Activated naive CD8-positive, alpha-beta T cell treated with anti-CD3 and anti-CD28 coated beads, Interleukin-2, amount 50 U/mL, for 24 hours (primary cell): Measurements from ENCODE around the gene SYTL2.

Experiments
- ATAC-seq: fragments of 150-1000 bp; cut with Tn5 transposase; one replicate; pipeline ENCODE4 v1.10.0; 2021
- DNase-seq: peaks from one replicate; pipeline ENCODE4 v3.0.0; 2021
- H3K27ac Mint-ChIP-seq: one replicate; pipeline ENCODE4 v1.8.0; 2021; ENCODE audit warnings: mild to moderate bottlenecking, mixed read lengths
- H3K27me3 Mint-ChIP-seq: one replicate; pipeline ENCODE4 v1.8.0; 2021; ENCODE audit warnings: mixed read lengths
- H3K36me3 Mint-ChIP-seq: one replicate; pipeline ENCODE4 v1.8.0; 2021; ENCODE audit warnings: low read depth, mixed read lengths
- H3K4me1 Mint-ChIP-seq: one replicate; pipeline ENCODE4 v1.8.0; 2021; ENCODE audit warnings: mixed read lengths
- H3K4me3 Mint-ChIP-seq: one replicate; pipeline ENCODE4 v1.8.0; 2021; ENCODE audit warnings: mild to moderate bottlenecking, moderate library complexity, mixed read lengths
- H3K9me3 Mint-ChIP-seq: one replicate; pipeline ENCODE4 v1.8.0; 2021; ENCODE audit warnings: mixed read lengths

Gene SYTL2

GRCh38 chr11:85835729-85836128 is 24.8 kb upstream of the SYTL2 start:
- Mint-ChIP-seq H3K9me3 (peaks cover 10% of the 10 kb centered on the region), H3K27ac (no peak overlapping the region), H3K4me1 (no peaks in the 10 kb centered on the region), H3K36me3 (no peaks in the 10 kb centered on the region), H3K27me3 (no peaks in the 10 kb centered on the region), H3K4me3 (no peak overlapping the region)
- ATAC-seq (no peak), DNase-seq (no peak)

GRCh38 chr11:85835263-85835662 is 24.3 kb upstream of the SYTL2 start:
- H3K9me3 Mint-ChIP-seq: peaks cover 10% of the 10 kb centered on the region
- H3K36me3 Mint-ChIP-seq: no peaks in the 10 kb centered on the region
- no peaks in the 10 kb centered on the region for H3K27me3 Mint-ChIP-seq
- H3K4me3 Mint-ChIP-seq: no peak overlapping the region
- ATAC-seq (no peak), DNase-seq (no peak)
- no peaks in the 10 kb centered on the region for H3K4me1 Mint-ChIP-seq
- no peak overlapping the region for H3K27ac Mint-ChIP-seq

GRCh38 chr11:85831050-85831449 is 20.1 kb upstream of the SYTL2 start:
- H3K27me3 Mint-ChIP-seq: no peaks in the 10 kb centered on the region
- no peak for ATAC-seq
- peaks cover 26% of the 10 kb centered on the region for H3K4me1 Mint-ChIP-seq
- no peak overlapping the region for H3K27ac Mint-ChIP-seq
- DNase-seq: no peak
- no peak overlapping the region for H3K4me3 Mint-ChIP-seq
- peaks cover 8% of the 10 kb centered on the region for H3K9me3 Mint-ChIP-seq
- H3K36me3 Mint-ChIP-seq: no peaks in the 10 kb centered on the region

GRCh38 chr11:85829172-85829571 is 18.2 kb upstream of the SYTL2 start:
- peaks cover 38% of the 10 kb centered on the region for H3K4me1 Mint-ChIP-seq
- peak overlapping the region; percentile 4 for H3K4me3 Mint-ChIP-seq

GRCh38 chr11:85828640-85828978 is 17.7 kb upstream of the SYTL2 start:
- Mint-ChIP-seq H3K27ac (no peak overlapping the region), H3K9me3 (no peaks in the 10 kb centered on the region), H3K27me3 (no peaks in the 10 kb centered on the region), H3K36me3 (no peaks in the 10 kb centered on the region), H3K4me3 (no peak overlapping the region), H3K4me1 (peaks cover 43% of the 10 kb centered on the region)
- DNase-seq (no peak), ATAC-seq (no peak)

More at GRCh38 chr11:85829172-85829571, 18.2 kb upstream of the SYTL2 start:
- ATAC-seq (no peak), DNase-seq (no peak)
- H3K36me3 Mint-ChIP-seq: no peaks in the 10 kb centered on the region
- no peaks in the 10 kb centered on the region for H3K9me3 Mint-ChIP-seq
- no peaks in the 10 kb centered on the region for H3K27me3 Mint-ChIP-seq
- no peak overlapping the region for H3K27ac Mint-ChIP-seq

- peak overlapping the region; percentile 27 for H3K27ac Mint-ChIP-seq
- ATAC-seq: peak; percentile 37
- no peaks in the 10 kb centered on the region for H3K9me3 Mint-ChIP-seq
- H3K27me3 Mint-ChIP-seq: no peaks in the 10 kb centered on the region
- no peaks in the 10 kb centered on the region for H3K36me3 Mint-ChIP-seq
- no peak for DNase-seq
- peaks cover 50% of the 10 kb centered on the region for H3K4me1 Mint-ChIP-seq
- H3K4me3 Mint-ChIP-seq: no peak overlapping the region
Measured at GRCh38 chr11:85827748-85828639, 17.1 kb upstream of the SYTL2 start.

- ATAC-seq: no peak
- no peaks in the 10 kb centered on the region for H3K9me3 Mint-ChIP-seq
- no peaks in the 10 kb centered on the region for H3K27me3 Mint-ChIP-seq
- H3K4me3 Mint-ChIP-seq: no peak overlapping the region
- no peak overlapping the region for H3K27ac Mint-ChIP-seq
- peak; percentile 22 for DNase-seq
- H3K36me3 Mint-ChIP-seq: no peaks in the 10 kb centered on the region
- H3K4me1 Mint-ChIP-seq: peaks cover 57% of the 10 kb centered on the region
Measured at GRCh38 chr11:85826116-85826855, 15.3 kb upstream of the SYTL2 start.

GRCh38 chr11:85825616-85826015 is 14.7 kb upstream of the SYTL2 start:
- Mint-ChIP-seq H3K36me3 (no peaks in the 10 kb centered on the region), H3K4me3 (no peak overlapping the region), H3K9me3 (no peaks in the 10 kb centered on the region), H3K27ac (no peak overlapping the region), H3K4me1 (peaks cover 57% of the 10 kb centered on the region), H3K27me3 (no peaks in the 10 kb centered on the region)
- ATAC-seq: no peak
- DNase-seq: no peak

GRCh38 chr11:85823816-85824215 is 12.9 kb upstream of the SYTL2 start:
- no peak overlapping the region for H3K4me3 Mint-ChIP-seq
- peak; percentile 75 for ATAC-seq
- no peaks in the 10 kb centered on the region for H3K27me3 Mint-ChIP-seq

GRCh38 chr11:85822814-85823213 is 11.9 kb upstream of the SYTL2 start:
- H3K4me3 Mint-ChIP-seq: no peak overlapping the region

More at GRCh38 chr11:85823816-85824215, 12.9 kb upstream of the SYTL2 start:
- Mint-ChIP-seq H3K36me3 (no peaks in the 10 kb centered on the region), H3K9me3 (no peaks in the 10 kb centered on the region), H3K4me1 (peaks cover 57% of the 10 kb centered on the region), H3K27ac (peak overlapping the region; percentile 37)
- DNase-seq: peak; percentile 7

GRCh38 chr11:85821636-85822035 is 10.7 kb upstream of the SYTL2 start:
- Mint-ChIP-seq H3K4me1 (peaks cover 37% of the 10 kb centered on the region), H3K9me3 (no peaks in the 10 kb centered on the region), H3K27me3 (no peaks in the 10 kb centered on the region), H3K4me3 (no peak overlapping the region), H3K27ac (no peak overlapping the region), H3K36me3 (no peaks in the 10 kb centered on the region)
- ATAC-seq (peak; percentile 25), DNase-seq (no peak)

More at GRCh38 chr11:85822814-85823213, 11.9 kb upstream of the SYTL2 start:
- Mint-ChIP-seq H3K27ac (no peak overlapping the region), H3K9me3 (no peaks in the 10 kb centered on the region), H3K36me3 (no peaks in the 10 kb centered on the region), H3K4me1 (peaks cover 49% of the 10 kb centered on the region), H3K27me3 (no peaks in the 10 kb centered on the region)
- ATAC-seq (no peak), DNase-seq (no peak)

GRCh38 chr11:85819441-85819840 is 8.5 kb upstream of the SYTL2 start:
- Mint-ChIP-seq H3K4me3 (no peak overlapping the region), H3K9me3 (no peaks in the 10 kb centered on the region), H3K36me3 (no peaks in the 10 kb centered on the region), H3K27ac (no peak overlapping the region), H3K4me1 (peaks cover 22% of the 10 kb centered on the region), H3K27me3 (no peaks in the 10 kb centered on the region)
- no peak for DNase-seq
- no peak for ATAC-seq

GRCh38 chr11:85815186-85815931 is 4.4 kb upstream of the SYTL2 start:
- peaks cover 10% of the 10 kb centered on the region for H3K4me1 Mint-ChIP-seq
- no peak for ATAC-seq
- no peak overlapping the region for H3K27ac Mint-ChIP-seq
- H3K9me3 Mint-ChIP-seq: no peaks in the 10 kb centered on the region
- peaks cover 7% of the 10 kb centered on the region for H3K27me3 Mint-ChIP-seq
- no peak overlapping the region for H3K4me3 Mint-ChIP-seq
- no peaks in the 10 kb centered on the region for H3K36me3 Mint-ChIP-seq
- DNase-seq: no peak

- ATAC-seq (no peak), DNase-seq (no peak)
- no peak overlapping the region for H3K4me3 Mint-ChIP-seq
- no peaks in the 10 kb centered on the region for H3K36me3 Mint-ChIP-seq
- no peaks in the 10 kb centered on the region for H3K9me3 Mint-ChIP-seq
- H3K27me3 Mint-ChIP-seq: peaks cover 7% of the 10 kb centered on the region
- H3K27ac Mint-ChIP-seq: no peak overlapping the region
- peaks cover 27% of the 10 kb centered on the region for H3K4me1 Mint-ChIP-seq
Measured at GRCh38 chr11:85813721-85814120, 2.8 kb upstream of the SYTL2 start.
